Hepatocyte (in vitro differentiated cells): ENCODE measurements around the gene ADTRP. TPM values are rescaled to one million over a fixed set of nuclear protein-coding genes. Genes with fewer than 3 reads are reported as not detected.
A peak's percentile ranks its signal among the peaks of the same experiment; 100 is the strongest.

Experiments used
- DNase-seq: peaks from one replicate; pipeline ENCODE4 v3.0.0-alpha.2; 2016; ENCODE audit warnings: low spot score
- H2AFZ ChIP-seq: fragments of 200-600 bp; sonication (generic); 2 replicates; pipeline ENCODE4 v1.6.0; 2016; ENCODE audit warnings: antibody characterized with exemption, mild to moderate bottlenecking
- H3K27ac ChIP-seq: fragments of 200-600 bp; sonication (generic); 2 replicates; pipeline ENCODE4 v1.5.1; 2016; ENCODE audit warnings: mild to moderate bottlenecking
- H3K27me3 ChIP-seq: fragments of 200-600 bp; sonication (generic); 2 replicates; pipeline ENCODE4 v1.6.1; 2016
- H3K36me3 ChIP-seq: fragments of 200-600 bp; sonication (generic); replicated peaks from 2 replicates; pipeline ENCODE4 v1.5.1; 2016; ENCODE audit warnings: low read depth; ENCODE audit not compliant: insufficient read depth
- H3K4me1 ChIP-seq: fragments of 200-600 bp; sonication (generic); 2 replicates; pipeline ENCODE4 v1.5.1; 2016; ENCODE audit warnings: mild to moderate bottlenecking, moderate library complexity; ENCODE audit not compliant: insufficient read depth
- H3K4me2 ChIP-seq: fragments of 200-600 bp; sonication (generic); 2 replicates; pipeline ENCODE4 v1.6.0; 2016
- H3K4me3 ChIP-seq: fragments of 200-600 bp; sonication (generic); 2 replicates; pipeline ENCODE4 v1.5.1; 2016; ENCODE audit warnings: mild to moderate bottlenecking
- H3K79me2 ChIP-seq: fragments of 200-600 bp; sonication (generic); 2 replicates; pipeline ENCODE4 v1.6.0; 2017; ENCODE audit warnings: mild to moderate bottlenecking
- H3K9me2 ChIP-seq: fragments of 200-600 bp; sonication (generic); replicated peaks from 2 replicates; pipeline ENCODE4 v1.6.0; 2017; ENCODE audit warnings: mild to moderate bottlenecking; ENCODE audit not compliant: insufficient read depth
- H3K9me3 ChIP-seq: fragments of 200-600 bp; sonication (generic); 2 replicates; pipeline ENCODE4 v1.5.1; 2016; ENCODE audit warnings: low read depth, mild to moderate bottlenecking
- H4K20me1 ChIP-seq: fragments of 200-600 bp; sonication (generic); 2 replicates; pipeline ENCODE4 v1.6.0; 2016; ENCODE audit warnings: mild to moderate bottlenecking; ENCODE audit not compliant: insufficient read depth, poor library complexity, severe bottlenecking
- CTCF ChIP-seq: fragments of 200-600 bp; sonication (generic); IDR thresholded peaks from 2 replicates; pipeline ENCODE4 v1.5.1; 2016; ENCODE audit warnings: antibody characterized with exemption, mild to moderate bottlenecking; ENCODE audit not compliant: poor library complexity
- EZH2 ChIP-seq: fragments of 200-600 bp; sonication (generic); IDR thresholded peaks from 2 replicates; pipeline ENCODE4 v1.6.1; 2016; ENCODE audit warnings: antibody characterized with exemption, mild to moderate bottlenecking, borderline replicate concordance
- EZH2phosphoT487 ChIP-seq: fragments of 200-600 bp; sonication (generic); IDR thresholded peaks from one replicate; pipeline ENCODE4 v1.6.1; 2018; ENCODE audit warnings: antibody characterized with exemption, mild to moderate bottlenecking, low read depth, moderate library complexity; ENCODE audit not compliant: unreplicated experiment, severe bottlenecking
- WGBS: methylation state at CpG from one replicate; pipeline ENCODE4 v1.1.6; 2016; ENCODE audit warnings: low lambda C conversion rate; ENCODE audit errors: missing lambda C conversion rate; 5-methylcytosine and 5-hydroxymethylcytosine counted together
- polyA plus RNA-seq: library from polyadenylated mRNA; unstranded; fragments of >200 nt; fragmentation: Nextera tagmentation; extraction: Ambion mirVana; gene quantifications from 2 replicates; pipeline ENCODE4 v1.2.1, GENCODE V29; 2016
- total RNA-seq: library from RNA; depleted of rRNA; stranded (reverse); fragments of >200 nt; gene quantifications from 2 replicates; pipeline ENCODE4 v1.2.3, GENCODE V29; 2014

Gene ADTRP
- total and polyA plus RNA-seq, 2 experiments from 2014 or later = 4.1 to 9.8 TPM

DNA sequence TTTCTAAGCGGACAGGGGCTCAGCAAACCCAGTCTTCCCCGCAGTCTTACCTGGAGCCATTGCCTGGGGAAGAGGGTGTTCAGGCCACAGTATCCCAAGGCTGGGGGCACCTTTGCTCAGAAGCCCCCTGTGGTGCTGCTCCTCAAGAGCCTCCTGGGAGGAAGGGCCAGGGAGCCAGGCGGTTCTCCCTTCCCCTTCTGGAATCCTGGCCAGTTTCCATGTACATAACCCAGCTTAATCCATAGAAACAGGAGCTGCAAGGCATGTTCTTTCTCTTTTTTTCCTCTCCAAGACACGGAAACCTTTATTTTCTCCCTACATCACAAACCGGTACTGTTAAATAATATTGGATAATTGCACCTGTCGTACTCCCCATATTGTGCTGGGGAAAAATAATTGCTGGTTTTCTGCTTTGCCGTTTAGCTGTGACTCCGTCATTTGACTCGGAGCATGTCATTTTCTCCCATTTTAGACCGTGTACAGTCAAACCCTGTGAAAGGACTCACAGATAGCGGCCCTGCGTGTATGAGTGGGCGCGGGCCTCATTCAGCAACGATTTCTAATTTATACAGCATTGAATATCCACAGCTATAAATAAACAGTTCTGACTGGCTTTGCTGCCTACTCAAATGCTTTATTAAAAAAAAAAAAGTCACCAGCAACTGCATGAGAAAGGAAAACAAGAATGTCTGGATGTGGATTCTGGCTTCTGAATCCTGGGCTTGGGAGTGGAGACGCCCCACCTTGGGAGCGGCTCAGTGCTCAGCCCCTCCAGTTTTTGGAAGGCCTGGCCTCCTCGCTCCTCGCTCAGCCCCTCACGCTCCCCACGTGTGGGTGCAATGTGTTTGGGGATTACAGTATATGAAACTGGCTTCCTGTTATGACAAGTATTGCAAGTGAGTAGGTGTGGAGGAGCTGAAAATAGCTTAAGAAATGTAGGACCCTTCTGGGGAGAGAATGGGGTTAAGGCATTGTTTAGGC, 67.3 kb downstream of the ADTRP start:
- H3K79me2 ChIP-seq = no peaks in the 10 kb centered on the region
- 77% methylated on average over 20 of the region's 21 CpGs for WGBS
- peaks cover 15% of the 10 kb centered on the region for H3K4me1 ChIP-seq
- H3K27me3 ChIP-seq = no peaks in the 10 kb centered on the region
- H4K20me1 ChIP-seq = no peaks in the 10 kb centered on the region
- H3K9me3 ChIP-seq = no peaks in the 10 kb centered on the region
- no peaks in the 10 kb centered on the region for H3K36me3 ChIP-seq
- H3K4me3 ChIP-seq = no peak overlapping the region
- no peak for TF ChIP-seq EZH2
- no peak for TF ChIP-seq CTCF
- no peak for TF ChIP-seq EZH2phosphoT487
- no peak overlapping the region for H3K27ac ChIP-seq
- H2AFZ ChIP-seq = no peak overlapping the region
- no peak for DNase-seq
- no peaks in the 10 kb centered on the region for H3K9me2 ChIP-seq
- H3K4me2 ChIP-seq = no peak overlapping the region

GRCh38 chr6:11710311-11710761, 68.3 kb downstream of the ADTRP start:
- Histone ChIP-seq H2AFZ (peak overlapping the region; percentile 24), H4K20me1 (no peaks in the 10 kb centered on the region), H3K27me3 (no peaks in the 10 kb centered on the region), H3K4me3 (no peak overlapping the region), H3K4me1 (peaks cover 15% of the 10 kb centered on the region), H3K79me2 (no peaks in the 10 kb centered on the region), H3K9me3 (no peaks in the 10 kb centered on the region), H3K4me2 (no peak overlapping the region), H3K27ac (no peak overlapping the region), H3K36me3 (no peaks in the 10 kb centered on the region), H3K9me2 (no peaks in the 10 kb centered on the region)
- 64% methylated on average over 9 of the region's 9 CpGs for WGBS
- TF ChIP-seq EZH2phosphoT487 = no peak
- no peak for TF ChIP-seq CTCF
- TF ChIP-seq EZH2 = no peak
- DNase-seq = no peak

GRCh38 chr6:11706171-11706570, 72.4 kb downstream of the ADTRP start:
- Histone ChIP-seq H3K4me2 (no peak overlapping the region), H3K27ac (no peak overlapping the region), H3K79me2 (no peaks in the 10 kb centered on the region), H3K9me2 (no peaks in the 10 kb centered on the region), H2AFZ (no peak overlapping the region), H4K20me1 (no peaks in the 10 kb centered on the region), H3K9me3 (no peaks in the 10 kb centered on the region), H3K4me1 (peaks cover 6% of the 10 kb centered on the region), H3K27me3 (no peaks in the 10 kb centered on the region), H3K36me3 (no peaks in the 10 kb centered on the region), H3K4me3 (no peak overlapping the region)
- DNase-seq = no peak
- WGBS = 83% methylated on average over 4 of the region's 4 CpGs
- TF ChIP-seq EZH2 = no peak

- no peaks in the 10 kb centered on the region for H4K20me1 ChIP-seq
- peaks cover under 1% of the 10 kb centered on the region for H3K4me1 ChIP-seq
- DNase-seq = no peak
- 94% methylated on average over 4 of the region's 4 CpGs for WGBS
- no peak overlapping the region for H3K4me3 ChIP-seq
- H3K79me2 ChIP-seq = no peaks in the 10 kb centered on the region
- no peaks in the 10 kb centered on the region for H3K36me3 ChIP-seq
- TF ChIP-seq EZH2 (no peak), EZH2phosphoT487 (no peak), CTCF (no peak)
- no peaks in the 10 kb centered on the region for H3K9me3 ChIP-seq
- no peak overlapping the region for H3K4me2 ChIP-seq
- H2AFZ ChIP-seq = no peak overlapping the region
- no peaks in the 10 kb centered on the region for H3K27me3 ChIP-seq
- H3K27ac ChIP-seq = no peak overlapping the region
- no peaks in the 10 kb centered on the region for H3K9me2 ChIP-seq
Observed at GRCh38 chr6:11705483-11705882, 73.1 kb downstream of the ADTRP start.
